Measurements from ENCODE around the gene SRP72. TPM values are rescaled to one million over a fixed set of nuclear protein-coding genes. Genes with fewer than 3 reads are reported as not detected.

The SRP72 gene
- total RNA-seq, 1 donor from 2014 or later: 77.7 TPM

DNA sequence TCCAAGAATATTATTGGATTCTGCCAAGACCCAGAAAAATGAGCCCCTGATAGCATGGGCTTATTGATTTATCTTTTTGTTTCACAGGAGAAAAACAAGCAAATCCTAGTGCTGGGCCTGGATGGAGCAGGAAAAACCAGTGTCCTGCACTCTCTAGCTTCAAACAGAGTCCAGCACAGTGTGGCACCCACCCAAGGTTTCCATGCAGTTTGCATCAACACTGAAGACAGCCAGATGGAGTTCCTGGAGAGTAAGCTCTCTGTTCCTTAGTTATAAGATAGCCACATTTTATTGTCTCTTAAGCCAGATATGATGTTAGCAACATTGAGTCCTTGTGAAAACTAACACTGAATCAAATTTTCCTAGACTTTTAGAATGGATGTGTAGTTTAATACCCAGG lies 43.7 kb downstream of the SRP72 start:
- H3K4me3 ChIP-seq: no peak overlapping the region
- intact Hi-C loops (cut with DNase I): no loop called here
- no peak for ATAC-seq
- no peak for DNase-seq
- H3K36me3 ChIP-seq: no peaks in the 10 kb centered on the region
- TF ChIP-seq, protein P1, sequence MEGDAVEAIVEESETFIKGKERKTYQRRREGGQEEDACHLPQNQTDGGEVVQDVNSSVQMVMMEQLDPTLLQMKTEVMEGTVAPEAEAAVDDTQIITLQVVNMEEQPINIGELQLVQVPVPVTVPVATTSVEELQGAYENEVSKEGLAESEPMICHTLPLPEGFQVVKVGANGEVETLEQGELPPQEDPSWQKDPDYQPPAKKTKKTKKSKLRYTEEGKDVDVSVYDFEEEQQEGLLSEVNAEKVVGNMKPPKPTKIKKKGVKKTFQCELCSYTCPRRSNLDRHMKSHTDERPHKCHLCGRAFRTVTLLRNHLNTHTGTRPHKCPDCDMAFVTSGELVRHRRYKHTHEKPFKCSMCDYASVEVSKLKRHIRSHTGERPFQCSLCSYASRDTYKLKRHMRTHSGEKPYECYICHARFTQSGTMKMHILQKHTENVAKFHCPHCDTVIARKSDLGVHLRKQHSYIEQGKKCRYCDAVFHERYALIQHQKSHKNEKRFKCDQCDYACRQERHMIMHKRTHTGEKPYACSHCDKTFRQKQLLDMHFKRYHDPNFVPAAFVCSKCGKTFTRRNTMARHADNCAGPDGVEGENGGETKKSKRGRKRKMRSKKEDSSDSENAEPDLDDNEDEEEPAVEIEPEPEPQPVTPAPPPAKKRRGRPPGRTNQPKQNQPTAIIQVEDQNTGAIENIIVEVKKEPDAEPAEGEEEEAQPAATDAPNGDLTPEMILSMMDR (IDR thresholded peaks at IDR 0.05): no peak
- H3K27ac ChIP-seq: no peak overlapping the region
- no peaks in the 10 kb centered on the region for H3K27me3 ChIP-seq (ENCODE audit: low read depth)
- peaks cover 4% of the 10 kb centered on the region for H3K4me1 ChIP-seq
- no peaks in the 10 kb centered on the region for H3K9me3 ChIP-seq

DNA sequence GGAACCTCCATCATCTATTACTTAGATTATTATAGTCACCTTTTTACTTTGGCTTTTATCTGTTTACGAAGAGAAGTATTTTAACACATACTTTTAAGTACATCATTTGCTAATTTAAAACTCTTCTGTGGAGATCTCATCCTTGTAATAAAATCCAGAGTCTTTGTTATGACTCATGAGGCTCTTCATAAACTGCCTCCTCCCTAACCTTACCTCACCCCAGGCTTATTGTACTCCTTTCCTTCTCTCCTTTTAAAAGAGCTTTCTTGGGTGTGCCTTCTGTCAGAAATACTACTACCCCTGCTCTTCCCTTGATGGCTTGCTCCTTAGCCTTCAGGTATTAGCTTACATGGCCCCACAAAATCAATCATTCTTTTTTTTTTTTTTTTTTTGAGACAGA lies 44.7 kb downstream of the SRP72 start:
- Histone ChIP-seq H3K4me1 (no peaks in the 10 kb centered on the region), H3K27ac (no peak overlapping the region), H3K27me3 (ENCODE audit: low read depth) (no peaks in the 10 kb centered on the region), H3K4me3 (no peak overlapping the region), H3K9me3 (no peaks in the 10 kb centered on the region), H3K36me3 (no peaks in the 10 kb centered on the region)
- intact Hi-C loops (cut with DNase I): no loop called here
- no peak for ATAC-seq
- TF ChIP-seq, protein P1 (IDR thresholded peaks at IDR 0.05): no peak
- no peak for DNase-seq

DNA sequence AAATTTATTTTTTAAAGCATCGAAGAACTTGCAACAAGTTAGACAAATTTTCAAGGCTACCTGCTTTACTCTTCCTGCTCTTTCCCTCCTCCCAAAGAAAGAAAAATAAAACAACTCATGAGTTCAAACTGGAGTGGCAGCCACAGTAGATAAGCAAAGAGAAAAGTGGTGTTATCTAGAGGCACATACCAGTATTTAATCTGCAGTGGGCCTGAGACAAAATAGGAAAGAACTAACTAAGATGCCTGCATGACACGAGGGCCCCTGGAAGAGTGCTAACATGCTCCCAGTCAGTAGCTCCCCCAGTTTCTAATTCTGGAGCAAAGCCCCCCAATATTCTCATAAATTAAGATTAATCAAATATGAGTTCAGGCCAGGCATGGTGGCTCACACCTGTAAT lies 46.1 kb downstream of the SRP72 start:
- no peak for ATAC-seq
- intact Hi-C loops (cut with DNase I): no loop called here

DNA sequence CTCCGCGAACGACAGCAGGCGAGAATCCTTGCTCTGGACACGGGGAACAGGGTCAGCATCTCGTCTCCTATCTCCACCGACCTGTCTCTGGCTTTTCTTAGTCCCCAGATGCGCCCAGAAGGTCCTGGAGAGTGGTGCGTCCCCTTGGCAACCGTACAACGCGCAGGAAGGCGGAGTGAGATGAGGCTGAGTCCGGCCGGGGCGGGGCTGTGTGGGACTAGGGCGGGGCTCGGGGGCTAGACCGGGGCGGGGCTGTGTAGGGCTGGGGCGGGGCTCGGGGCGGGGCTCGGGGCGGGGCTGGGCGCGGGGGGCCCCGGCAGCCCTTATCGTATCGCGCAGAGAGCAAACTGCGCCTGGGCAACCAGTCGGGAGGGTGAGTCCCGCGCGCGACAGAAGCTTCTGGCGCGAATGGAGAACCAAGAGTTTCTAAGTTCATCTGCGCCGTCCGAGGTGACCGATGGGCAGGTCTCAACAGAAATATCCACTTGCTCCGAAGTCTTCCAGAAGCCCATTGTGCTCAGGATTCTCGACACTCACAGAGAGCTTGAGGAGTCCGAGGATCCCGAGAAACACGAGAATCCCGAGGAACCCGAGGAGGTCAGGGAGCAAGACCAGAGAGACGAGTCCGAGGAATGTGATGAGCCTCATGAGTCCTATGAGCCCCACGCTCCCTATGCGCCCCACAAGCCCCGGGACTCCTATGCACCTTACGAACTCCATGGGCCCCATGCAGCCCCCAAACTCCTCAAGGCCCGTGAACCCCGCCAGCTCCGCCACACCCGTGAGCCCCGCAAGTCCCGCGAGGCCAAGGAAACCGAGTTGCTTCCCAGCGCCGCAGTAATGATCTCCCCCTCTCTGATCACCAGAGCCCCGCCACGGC lies 63.1 kb downstream of the SRP72 start:
- ATAC-seq: peak; percentile 97 to 98
- TF ChIP-seq, protein P1 (IDR thresholded peaks at IDR 0.05): no peak

More for the DNA sequence above, 46.1 kb downstream of the SRP72 start:
- Histone ChIP-seq H3K4me3 (no peak overlapping the region), H3K4me1 (no peaks in the 10 kb centered on the region), H3K27ac (no peak overlapping the region), H3K9me3 (no peaks in the 10 kb centered on the region), H3K27me3 (ENCODE audit: low read depth) (no peaks in the 10 kb centered on the region), H3K36me3 (no peaks in the 10 kb centered on the region)
- TF ChIP-seq, protein P1 (IDR thresholded peaks at IDR 0.05): no peak
- no peak for DNase-seq

DNA sequence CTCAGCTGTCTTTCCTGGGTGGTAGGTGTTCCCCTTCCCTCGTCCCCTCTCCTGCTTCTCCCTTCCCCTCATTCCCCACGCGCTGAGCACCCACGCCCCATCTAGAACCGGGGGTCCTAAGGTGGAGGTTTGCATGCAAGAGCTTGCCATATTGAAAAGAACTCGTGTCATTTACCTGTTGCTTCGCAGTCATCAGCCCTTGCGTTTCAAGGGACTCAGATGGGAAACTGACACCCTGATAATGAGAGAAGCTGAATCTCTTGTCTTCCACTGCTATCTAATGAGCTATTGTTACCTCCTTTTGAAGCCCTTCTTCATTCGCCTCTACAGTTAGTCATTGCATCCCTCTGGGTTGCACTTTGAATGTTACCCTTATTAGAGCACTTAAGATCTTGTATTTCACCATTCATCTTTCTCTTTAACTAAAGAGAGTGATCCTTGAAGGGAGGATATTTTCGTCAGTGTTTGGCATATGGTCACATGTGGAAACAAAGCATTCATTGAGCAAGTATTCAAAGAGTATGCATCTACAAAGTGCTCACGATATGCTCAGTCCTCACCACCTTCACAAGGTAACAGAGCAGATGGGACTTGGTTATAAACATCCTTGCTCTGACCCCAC lies 63.8 kb downstream of the SRP72 start:
- H3K36me3 ChIP-seq: no peaks in the 10 kb centered on the region
- intact Hi-C loops (cut with DNase I): no loop called here
- H3K9me3 ChIP-seq: no peaks in the 10 kb centered on the region
- DNase-seq (no peak), ATAC-seq (no peak)
- no peak overlapping the region for H3K27ac ChIP-seq
- H3K4me1 ChIP-seq: peaks cover 10% of the 10 kb centered on the region
- peak overlapping the region; percentile 65 for H3K4me3 ChIP-seq
- H3K27me3 ChIP-seq (ENCODE audit: low read depth): peaks cover 28% of the 10 kb centered on the region
- TF ChIP-seq, protein P1 (IDR thresholded peaks at IDR 0.05): no peak

More for the DNA sequence above, 63.1 kb downstream of the SRP72 start:
- intact Hi-C loops (cut with DNase I): no loop called here
- peak; percentile 87 for DNase-seq
- Histone ChIP-seq H3K4me3 (peak overlapping the region; percentile 65), H3K4me1 (peaks cover 10% of the 10 kb centered on the region), H3K9me3 (no peaks in the 10 kb centered on the region), H3K27ac (no peak overlapping the region), H3K27me3 (ENCODE audit: low read depth) (peaks cover 28% of the 10 kb centered on the region), H3K36me3 (no peaks in the 10 kb centered on the region)
